Kidney (tissue), 14 donors: Measurements from ENCODE around the gene AK2. TPM values are rescaled to one million over a fixed set of nuclear protein-coding genes. Genes with fewer than 3 reads are reported as not detected.
"Not testable (repeated sequence)": the region's sequence is repeated elsewhere in the genome, so short reads cannot be mapped to it uniquely, and the experiment has no call there.

Source experiments
- DNase-seq, 5 donors: peaks; one replicate each; pipeline ENCODE4 v3.0.0-alpha.2; 2013 to 2020
- FAIRE-seq: peaks from 2 replicates; lab custom pipeline; 2012; peaks lifted over from hg19 to GRCh38; lab: Jason Lieb, UNC
- H3K27ac ChIP-seq, 2 donors: one replicate each; pipeline ENCODE4 v1.7.0; 2013; ENCODE audit warnings: low read depth in 2 of 2, low read length in 2 of 2, inconsistent platforms in 1 of 2
- H3K27me3 ChIP-seq: one replicate; pipeline ENCODE4 v1.7.1; 2013; ENCODE audit warnings: low read length, inconsistent platforms; ENCODE audit not compliant: control insufficient read depth, insufficient read depth
- H3K36me3 ChIP-seq, 3 donors: one replicate each; pipeline versions ENCODE4 v1.7.0 to v1.7.1; 2013; ENCODE audit warnings: low read length in 3 of 3, control low read depth in 1 of 3, inconsistent platforms in 1 of 3; ENCODE audit not compliant: insufficient read depth in 3 of 3, control insufficient read depth in 2 of 3
- H3K4me1 ChIP-seq, 3 donors: one replicate each; pipeline versions ENCODE4 v1.7.0 to v1.7.1; 2013; ENCODE audit warnings: low read length in 3 of 3, inconsistent platforms in 1 of 3, low read depth in 1 of 3; ENCODE audit not compliant: control insufficient read depth in 2 of 3, insufficient read depth in 2 of 3
- H3K4me3 ChIP-seq, 3 donors: one replicate each; pipeline versions ENCODE4 v1.7.0 to v1.8.1; 2013; ENCODE audit warnings: low read length in 3 of 3, control low read depth in 1 of 3, inconsistent platforms in 1 of 3
- H3K9ac ChIP-seq, 3 donors: one replicate each; pipeline versions ENCODE4 v1.7.0 to v1.7.1; 2013; ENCODE audit warnings: low read length in 3 of 3, control low read depth in 1 of 3, inconsistent platforms in 1 of 3
- H3K9me3 ChIP-seq, 3 donors: one replicate each; pipeline versions ENCODE4 v1.7.0 to v1.7.1; 2013; ENCODE audit warnings: low read length in 3 of 3, control low read depth in 1 of 3, inconsistent platforms in 1 of 3; ENCODE audit not compliant: control insufficient read depth in 2 of 3, insufficient read depth in 1 of 3
- CTCF ChIP-seq: IDR thresholded peaks from 3 replicates; pipeline ENCODE4 v1.5.1; 2012; ENCODE audit warnings: mild to moderate bottlenecking, moderate library complexity, borderline replicate concordance; ENCODE audit not compliant: insufficient read depth; ENCODE audit errors: extremely low read depth
- intact Hi-C: fragments of 100-400 bp; cut with DNase I; formaldehyde crosslinking; loops from one replicate; pipeline ENCODE4 v1.11.1; 2022
- polyA plus RNA-seq: library from polyadenylated mRNA; stranded (reverse); fragments of 350-450 nt; fragmentation: Illumina TruSeq; extraction: RNeasy Lipid Tissue Mini Kit (QIAGEN cat#74804); gene quantifications from one replicate; pipeline ENCODE4 v1.2.3, GENCODE V29; 2014; ENCODE audit warnings: low read depth, low replicate concordance; ENCODE audit not compliant: insufficient read depth
- total RNA-seq: library from RNA; stranded (reverse); fragmentation: NEBNext Ultra II Directional; extraction: Animal tissue kit (Norgen Biotek cat#: 25700); gene quantifications from one replicate; pipeline ENCODE4 v1.2.1, GENCODE V29; 2021
- donor health status: control.
- donor health status: control.
- donor health status: control.
- donor health status: control.
- donor health status: control.
- donor health status: DM: yes; HTN: yes; CAD: no.
- donor health status: Normal renal cell carcinoma (clear cell type).

AK2 gene
- total and polyA plus RNA-seq, 2 donors from 2014 or later = 172 to 334 TPM

DNA sequence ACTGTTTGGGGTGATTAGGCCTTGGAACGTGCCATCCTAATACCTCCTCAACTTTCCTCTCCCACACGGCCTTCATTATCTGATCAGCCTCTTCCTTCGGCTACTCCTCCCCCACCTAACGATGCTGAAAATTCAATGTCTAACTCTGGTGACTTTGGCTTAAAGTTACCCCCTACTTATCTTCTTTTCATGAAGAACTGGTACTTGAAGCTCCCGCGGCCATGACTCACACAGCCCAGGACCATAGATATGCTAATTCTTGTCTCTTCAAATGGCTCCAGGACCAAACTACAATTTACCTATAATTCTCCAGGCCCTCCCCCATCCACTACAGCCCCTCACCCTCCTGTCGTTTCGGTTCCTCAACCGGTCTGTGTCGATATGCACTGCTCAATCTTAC lies 28.6 kb upstream of the AK2 start:
- FAIRE-seq = no peak

DNA sequence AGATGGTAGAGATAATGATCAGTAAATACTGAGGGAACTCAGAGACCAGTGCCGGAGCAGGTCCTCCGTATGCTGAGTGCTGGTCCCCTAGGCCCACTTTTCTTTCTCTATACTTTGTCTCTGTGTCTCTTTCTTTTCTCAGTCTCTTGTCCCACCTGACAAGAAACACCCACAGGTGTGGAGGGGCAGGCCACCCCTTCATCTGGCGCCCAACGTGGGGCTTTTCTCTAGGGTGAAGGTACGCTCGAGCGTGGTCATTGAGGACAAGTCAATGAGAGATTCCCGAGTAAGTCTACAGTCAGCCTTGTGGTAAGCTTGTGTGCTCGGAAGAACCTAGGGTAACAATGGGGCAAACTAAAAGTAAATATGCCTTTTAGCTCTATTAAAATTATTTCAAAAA lies 27.6 kb upstream of the AK2 start:
- H3K9ac ChIP-seq, H3K27ac ChIP-seq, H3K36me3 ChIP-seq, H3K4me1 ChIP-seq, H3K4me3 ChIP-seq, H3K27me3 ChIP-seq, DNase-seq, FAIRE-seq: not testable (repeated sequence)
- H3K9me3 ChIP-seq = peaks cover 0 to 17% (median 4%) of the 10 kb centered on the region in 3 donors
- intact Hi-C loops = loop anchor here (10.0 kb wide), 1 partner anchor 139 kb away; no protein-coding TSS in a partner anchor

More for the DNA sequence above, 28.6 kb upstream of the AK2 start:
- Histone ChIP-seq H3K4me1 (no peaks in the 10 kb centered on the region), H3K4me3 (no peak overlapping the region), H3K9me3 (peaks cover 0 to 17% (median 4%) of the 10 kb centered on the region in 3 donors), H3K9ac (no peak overlapping the region), H3K36me3 (no peaks in the 10 kb centered on the region), H3K27me3 (no peaks in the 10 kb centered on the region), H3K27ac (no peak overlapping the region)
- no peak for TF ChIP-seq CTCF
- no peak for DNase-seq
- intact Hi-C loops = loop anchor here (10.0 kb wide), 1 partner anchor 140 kb away; no protein-coding TSS in a partner anchor

DNA sequence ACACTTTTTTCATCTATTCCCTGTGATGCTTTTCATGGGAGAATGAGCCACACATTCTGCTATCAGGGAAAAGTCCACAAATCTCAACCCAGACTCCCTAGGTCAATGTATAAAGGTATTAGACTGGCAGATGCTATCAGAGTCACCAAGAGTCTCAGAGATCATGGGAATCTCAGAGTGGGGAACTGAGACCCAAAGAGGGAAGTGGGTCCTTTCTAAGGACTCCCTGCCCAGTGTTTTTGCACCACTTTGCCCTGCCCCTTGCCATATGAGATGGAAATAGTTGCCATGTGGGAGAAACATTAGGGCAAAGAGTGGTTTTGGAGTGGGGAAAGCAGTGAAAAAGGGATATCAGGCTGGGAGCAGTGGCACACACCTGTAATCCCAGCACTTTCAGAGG lies 25.2 kb upstream of the AK2 start:
- no peaks in the 10 kb centered on the region for H3K27me3 ChIP-seq
- DNase-seq = no peak
- peaks cover 0 to 17% (median 4%) of the 10 kb centered on the region in 3 donors for H3K9me3 ChIP-seq
- no peak overlapping the region for H3K4me3 ChIP-seq
- no peaks in the 10 kb centered on the region for H3K4me1 ChIP-seq
- no peak overlapping the region for H3K27ac ChIP-seq
- H3K9ac ChIP-seq = no peak overlapping the region
- FAIRE-seq = no peak
- no peaks in the 10 kb centered on the region for H3K36me3 ChIP-seq
- intact Hi-C loops = loop anchor here (10.0 kb wide), 1 partner anchor 137 kb away; no protein-coding TSS in a partner anchor
- TF ChIP-seq CTCF = no peak

GRCh38 chr1:33060579-33061083 lies 23.9 kb upstream of the AK2 start:
- DNase-seq = peak in 1 of 5 donors; percentile 69
- Histone ChIP-seq H3K9me3 (peaks cover 0 to 15% (median 4%) of the 10 kb centered on the region in 3 donors), H3K4me3 (no peak overlapping the region), H3K27me3 (no peaks in the 10 kb centered on the region), H3K36me3 (no peaks in the 10 kb centered on the region), H3K4me1 (peaks cover 0 to 2% (median 1%) of the 10 kb centered on the region in 3 donors), H3K9ac (no peak overlapping the region), H3K27ac (no peak overlapping the region)
- intact Hi-C loops = loop anchor here (10.0 kb wide), 1 partner anchor 136 kb away; no protein-coding TSS in a partner anchor
- TF ChIP-seq CTCF = no peak
- no peak for FAIRE-seq
